A204.1 (cell line): Measurements from ENCODE around the gene AACS.
"Not testable (repeated sequence)": the region's sequence is repeated elsewhere in the genome, so short reads cannot be mapped to it uniquely, and the experiment has no call there.

ENCODE experiments used
- FAIRE-seq: peaks from 2 replicates; lab custom pipeline; 2012; peaks lifted over from hg19 to GRCh38; lab: Jason Lieb, UNC

Gene AACS

GRCh38 chr12:125056306-125056705, 8.9 kb upstream of the AACS start:
- FAIRE-seq: no peak

DNA sequence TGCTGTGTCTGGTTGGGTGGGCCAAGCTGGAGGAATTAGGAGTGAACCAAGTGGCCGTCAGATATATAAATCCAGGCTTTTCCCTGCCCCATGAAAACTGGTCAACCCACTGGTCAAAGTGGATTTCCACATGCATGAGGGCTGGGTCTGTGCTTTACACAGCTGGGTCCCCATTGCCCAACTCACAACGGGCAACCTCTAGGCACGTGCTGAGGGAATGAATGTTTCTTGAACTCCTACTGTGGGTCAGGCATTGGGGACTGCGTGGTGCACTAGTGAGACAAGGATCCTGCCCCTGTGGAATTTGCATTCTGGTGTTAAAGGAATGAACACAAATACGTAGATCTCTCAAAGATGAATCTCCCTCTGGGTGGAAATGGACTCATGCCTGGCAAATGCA, 7.5 kb upstream of the AACS start:
- no peak for FAIRE-seq

GRCh38 chr12:125061229-125061628, 4.0 kb upstream of the AACS start:
- no peak for FAIRE-seq

DNA sequence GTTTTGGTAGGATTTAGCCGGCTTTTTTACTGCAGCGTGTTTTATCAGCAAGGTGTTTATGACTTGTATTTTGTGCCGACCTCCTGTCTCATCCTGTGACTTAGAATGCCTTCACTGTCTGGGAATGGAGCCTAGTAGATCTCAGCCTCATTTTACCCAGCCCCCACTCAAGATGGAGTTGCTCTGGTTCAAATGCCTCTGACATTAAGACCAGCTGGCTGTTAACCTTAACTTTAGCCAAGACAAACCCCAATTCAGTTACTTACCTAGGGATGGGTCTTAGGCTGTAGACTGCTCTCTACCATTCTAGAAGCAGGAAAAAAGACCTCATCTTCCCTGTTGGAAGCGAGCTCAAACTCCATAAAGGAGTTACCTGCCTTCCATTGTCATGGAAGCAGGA, 1.7 kb upstream of the AACS start:
- FAIRE-seq: not testable (repeated sequence)

GRCh38 chr12:125064492-125064891, 743 bp upstream of the AACS start:
- FAIRE-seq: no peak

- FAIRE-seq: no peak
These were observed 810 bp downstream of the AACS start for GRCh38 chr12:125065919-125066570.

DNA sequence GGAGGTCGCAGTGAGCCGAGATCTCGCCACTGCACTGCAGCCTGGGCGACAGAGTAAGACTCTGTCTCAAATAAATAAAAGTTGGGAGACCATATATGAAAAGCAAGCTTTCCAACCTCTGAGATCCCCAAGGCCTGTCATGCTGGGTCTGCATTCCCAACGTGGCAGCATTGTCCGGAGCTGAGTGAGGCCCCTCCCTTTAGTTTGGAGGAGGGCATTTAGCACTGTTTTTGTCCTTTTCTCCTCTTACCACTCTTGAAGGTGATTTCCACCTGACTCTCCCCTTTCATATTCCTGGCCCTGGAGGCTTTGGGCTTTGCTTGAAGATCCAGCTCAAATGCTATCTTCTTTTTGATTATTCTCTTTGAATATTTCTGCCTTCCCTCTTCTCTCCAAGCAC, 3.2 kb downstream of the AACS start:
- no peak for FAIRE-seq

DNA sequence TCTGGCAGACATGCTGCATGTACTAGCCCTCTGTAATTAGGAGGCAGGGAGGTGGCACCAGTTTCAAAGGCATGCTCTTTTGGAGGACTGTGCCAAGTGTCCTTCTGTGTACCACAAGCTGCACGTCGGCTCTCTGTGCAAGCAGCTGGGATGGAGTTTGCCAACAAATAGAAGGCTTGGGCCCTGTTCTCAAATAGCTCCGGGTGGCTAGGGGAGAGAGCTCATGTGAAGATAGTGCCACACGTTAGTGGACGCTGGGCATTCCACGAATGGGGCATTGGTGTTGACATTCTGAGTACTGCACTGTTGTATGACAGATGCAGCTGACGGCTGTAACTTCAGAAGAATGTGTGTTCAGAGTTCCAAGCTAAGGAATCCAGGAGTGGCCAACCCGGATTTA, 4.4 kb downstream of the AACS start:
- FAIRE-seq: no peak

GRCh38 chr12:125070112-125070511, 4.9 kb downstream of the AACS start:
- FAIRE-seq: no peak

GRCh38 chr12:125070661-125071390, 5.6 kb downstream of the AACS start:
- no peak for FAIRE-seq

DNA sequence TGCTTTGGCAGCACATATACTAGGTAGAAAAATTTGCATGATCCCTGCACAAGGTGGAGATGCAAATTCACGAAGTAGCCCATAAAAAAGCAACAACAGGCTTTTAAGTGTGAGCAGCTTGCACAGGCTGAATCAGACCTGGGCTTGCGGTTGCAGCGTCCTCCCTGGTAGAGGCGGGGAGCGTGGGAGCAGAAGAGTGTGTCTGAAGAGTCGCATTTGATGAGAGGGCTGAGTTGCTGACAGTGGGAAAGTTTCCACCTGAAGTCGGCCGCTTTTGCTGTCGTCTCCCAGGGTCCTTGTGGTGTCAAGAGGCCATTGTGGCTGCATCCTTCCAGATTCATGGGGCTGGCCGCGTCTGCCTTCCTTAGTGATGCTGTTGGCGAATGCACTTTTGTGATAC, 6.2 kb downstream of the AACS start:
- no peak for FAIRE-seq

- FAIRE-seq: no peak
These were observed 7.3 kb downstream of the AACS start for GRCh38 chr12:125072496-125072895.

DNA sequence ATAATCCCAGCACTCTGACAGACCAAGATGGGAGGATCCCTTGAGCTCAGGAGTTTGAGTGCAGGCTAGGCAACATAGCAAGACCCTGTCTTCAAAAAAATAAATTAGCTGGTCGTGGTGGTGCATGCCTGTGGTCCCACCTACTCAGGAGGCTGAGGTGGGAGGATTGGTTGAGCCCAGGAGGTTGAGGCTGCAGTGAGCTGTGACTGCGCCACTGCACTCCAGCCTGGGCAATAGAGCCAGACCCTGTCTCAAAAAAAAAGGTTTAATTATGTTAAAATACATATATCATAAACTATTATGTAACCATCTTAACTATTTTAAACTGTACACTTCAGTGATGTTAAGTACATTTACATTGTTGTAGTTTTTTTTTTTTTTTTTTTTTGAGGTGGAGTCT, 9.1 kb downstream of the AACS start:
- not testable (repeated sequence) for FAIRE-seq

DNA sequence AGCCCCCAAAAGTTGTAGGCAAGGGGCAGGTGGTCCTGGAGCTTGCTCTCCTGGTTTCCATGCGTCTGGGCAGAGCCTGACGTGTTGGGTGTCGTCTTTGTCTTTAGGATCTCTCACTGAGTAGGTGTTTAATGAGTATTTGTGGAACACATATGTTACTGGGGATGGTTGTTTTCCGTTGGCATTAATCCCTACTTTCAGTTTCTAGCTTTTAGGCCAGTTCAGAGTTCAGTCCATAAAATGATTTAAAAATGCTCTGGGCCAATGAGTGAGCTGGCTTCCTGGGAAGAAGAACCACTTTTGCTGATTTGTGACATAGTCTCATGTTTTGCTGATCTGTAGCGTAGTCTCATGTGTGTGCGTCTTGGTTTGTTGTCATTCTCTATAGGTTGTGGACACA, 10.9 kb downstream of the AACS start:
- FAIRE-seq: no peak

GRCh38 chr12:125079084-125079483, 13.8 kb downstream of the AACS start:
- FAIRE-seq: no peak

GRCh38 chr12:125079648-125080645, 14.7 kb downstream of the AACS start:
- FAIRE-seq: no peak

- FAIRE-seq: no peak
These were observed 16.2 kb downstream of the AACS start for GRCh38 chr12:125081427-125081826.

DNA sequence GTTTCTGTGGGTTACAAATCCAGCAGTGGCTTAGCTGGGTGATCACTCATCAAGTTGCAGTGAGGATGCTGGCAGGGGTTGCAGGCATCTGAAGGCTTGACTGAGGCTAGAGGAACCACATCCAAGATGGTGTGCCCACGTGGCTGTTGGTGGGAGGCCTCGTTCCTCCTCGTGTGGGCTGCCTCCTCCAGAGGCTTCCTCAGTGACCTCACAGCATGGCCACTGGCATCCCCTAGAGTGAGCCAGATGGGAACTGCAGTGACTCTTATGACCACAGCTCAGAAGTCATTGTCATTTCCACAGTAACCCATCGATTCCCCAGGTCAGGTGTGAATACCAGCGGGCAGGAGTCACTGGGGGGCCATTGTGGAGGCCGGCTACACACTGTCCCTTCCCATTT, 17.8 kb downstream of the AACS start:
- no peak for FAIRE-seq

GRCh38 chr12:125088199-125088598, 23.0 kb downstream of the AACS start:
- not testable (repeated sequence) for FAIRE-seq

DNA sequence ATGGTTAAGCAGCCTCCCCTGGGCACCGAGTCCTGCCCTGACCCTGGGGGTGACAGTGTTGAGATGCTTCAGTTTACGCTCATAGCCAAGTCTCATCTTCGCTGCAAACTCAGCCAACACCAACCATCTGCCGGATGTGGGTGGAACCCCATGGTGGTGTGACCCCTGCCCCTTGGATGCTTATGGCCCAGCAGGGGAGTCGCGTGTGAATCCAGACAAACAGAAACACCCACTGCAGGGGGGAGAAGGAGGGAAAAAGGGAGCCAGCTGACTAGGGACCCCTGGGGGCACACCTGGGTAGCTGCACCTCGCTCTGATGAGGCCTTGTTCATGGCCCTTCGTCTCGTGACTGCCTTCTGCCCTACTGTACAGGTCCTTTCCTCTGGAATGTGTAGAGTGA, 23.8 kb downstream of the AACS start:
- no peak for FAIRE-seq

- no peak for FAIRE-seq
These were observed 24.4 kb downstream of the AACS start for GRCh38 chr12:125089626-125090025.

GRCh38 chr12:125090437-125090836, 25.2 kb downstream of the AACS start:
- no peak for FAIRE-seq

- FAIRE-seq: no peak
These were observed 26.2 kb downstream of the AACS start for GRCh38 chr12:125091401-125091800.
